DND-41 (cell line): ENCODE data around the gene SYNE2.

Experiments used
- EZH2 ChIP-seq: IDR thresholded peaks from 3 replicates; pipeline ENCODE4 v1.6.1; 2012; ENCODE audit warnings: borderline replicate concordance, low read depth, mild to moderate bottlenecking, moderate library complexity, low read length, inconsistent platforms; ENCODE audit not compliant: severe bottlenecking
- TF ChIP-seq, protein P1 (sequence below): IDR thresholded peaks from 2 replicates; pipeline ENCODE4 v1.5.1; 2012; ENCODE audit warnings: borderline replicate concordance, low read length, moderate library complexity, mild to moderate bottlenecking; ENCODE audit not compliant: poor library complexity, severe bottlenecking; ENCODE audit errors: extremely low read depth

DNA sequence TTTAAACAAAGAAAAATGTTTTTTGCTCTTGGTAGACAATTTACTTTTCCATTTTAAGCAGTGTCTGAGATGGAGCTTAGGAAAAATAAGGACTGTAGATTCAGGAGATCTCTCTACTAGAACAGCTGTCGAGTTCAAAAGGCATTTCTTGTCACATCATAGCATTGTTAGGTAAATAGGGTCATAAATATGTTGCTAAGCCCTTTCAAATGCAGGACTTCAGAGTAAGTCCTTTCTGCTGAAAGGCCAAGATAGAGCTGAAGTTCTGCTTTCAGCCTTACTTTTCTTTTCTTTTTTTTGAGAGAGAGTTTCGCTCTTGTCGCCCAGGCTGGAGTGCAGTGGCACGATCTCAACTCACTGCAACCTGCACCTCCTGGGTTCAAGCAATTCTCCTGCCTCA is 98.2 kb downstream of the SYNE2 start:
- TF ChIP-seq, protein P1, sequence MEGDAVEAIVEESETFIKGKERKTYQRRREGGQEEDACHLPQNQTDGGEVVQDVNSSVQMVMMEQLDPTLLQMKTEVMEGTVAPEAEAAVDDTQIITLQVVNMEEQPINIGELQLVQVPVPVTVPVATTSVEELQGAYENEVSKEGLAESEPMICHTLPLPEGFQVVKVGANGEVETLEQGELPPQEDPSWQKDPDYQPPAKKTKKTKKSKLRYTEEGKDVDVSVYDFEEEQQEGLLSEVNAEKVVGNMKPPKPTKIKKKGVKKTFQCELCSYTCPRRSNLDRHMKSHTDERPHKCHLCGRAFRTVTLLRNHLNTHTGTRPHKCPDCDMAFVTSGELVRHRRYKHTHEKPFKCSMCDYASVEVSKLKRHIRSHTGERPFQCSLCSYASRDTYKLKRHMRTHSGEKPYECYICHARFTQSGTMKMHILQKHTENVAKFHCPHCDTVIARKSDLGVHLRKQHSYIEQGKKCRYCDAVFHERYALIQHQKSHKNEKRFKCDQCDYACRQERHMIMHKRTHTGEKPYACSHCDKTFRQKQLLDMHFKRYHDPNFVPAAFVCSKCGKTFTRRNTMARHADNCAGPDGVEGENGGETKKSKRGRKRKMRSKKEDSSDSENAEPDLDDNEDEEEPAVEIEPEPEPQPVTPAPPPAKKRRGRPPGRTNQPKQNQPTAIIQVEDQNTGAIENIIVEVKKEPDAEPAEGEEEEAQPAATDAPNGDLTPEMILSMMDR, result no peak
- TF ChIP-seq EZH2, result no peak
